PC-3 (cell line): ENCODE results near the gene CGNL1. TPM values are rescaled to one million over a fixed set of nuclear protein-coding genes. Genes with fewer than 3 reads are reported as not detected.

ENCODE experiments used
- ATAC-seq: fragments of 200-7000 bp; cut with Tn5 transposase; 2 replicates; pipeline ENCODE4 v1.9.1; 2020; ENCODE audit warnings: mild to moderate bottlenecking, moderate library complexity
- BruUV-seq: library from RNA; stranded (reverse); fragments of 400-500 nt; replicated peaks from 2 replicates; lab custom pipeline; 2021; lab: Mats Ljungman, UMichigan
- CTCF ChIA-PET: fragments of 300-600 bp; sonication (Branson Sonifier 250); formaldehyde crosslinking; loops from one replicate; lab custom pipeline; 2022; ENCODE audit warnings: antibody characterized with exemption; lab: Charles Lee
- POLR2A ChIA-PET: fragments of 300-600 bp; sonication (Branson Sonifier 250); formaldehyde crosslinking; loops from one replicate; lab custom pipeline; 2022; ENCODE audit warnings: antibody characterized with exemption; ENCODE audit not compliant: unreplicated experiment; lab: Charles Lee
- DNase-seq: peaks from one replicate; pipeline ENCODE4 v3.0.0-alpha.2; 2015
- H2AFZ ChIP-seq: fragments of 300-600 bp; sonication (generic); 2 replicates; pipeline ENCODE4 v1.6.0; 2016; ENCODE audit warnings: antibody characterized with exemption, low read length
- H3F3A ChIP-seq: fragments of 300-600 bp; sonication (generic); one replicate; pipeline ENCODE4 v1.6.0; 2017; ENCODE audit warnings: antibody characterized with exemption, low read length, control low read depth, mild to moderate bottlenecking; ENCODE audit not compliant: unreplicated experiment
- H3K27ac ChIP-seq: fragments of 300-600 bp; sonication (generic); 2 replicates; pipeline ENCODE4 v1.5.1; 2016; ENCODE audit warnings: mild to moderate bottlenecking, low read length
- H3K27me3 ChIP-seq: fragments of 300-600 bp; sonication (generic); 2 replicates; pipeline ENCODE4 v1.6.1; 2016; ENCODE audit warnings: low read length, mixed read lengths
- H3K36me3 ChIP-seq: fragments of 300-600 bp; sonication (generic); 2 replicates; pipeline ENCODE4 v1.6.1; 2016; ENCODE audit warnings: low read depth, mixed run types, low read length, mixed read lengths
- H3K4me1 ChIP-seq: fragments of 300-600 bp; sonication (generic); 2 replicates; pipeline ENCODE4 v1.5.1; 2016; ENCODE audit warnings: low read length; ENCODE audit not compliant: insufficient read depth
- H3K4me2 ChIP-seq: fragments of 300-600 bp; sonication (generic); 2 replicates; pipeline ENCODE4 v1.6.0; 2016; ENCODE audit warnings: low read length
- H3K4me3 ChIP-seq: fragments of 300-600 bp; sonication (generic); 2 replicates; pipeline ENCODE4 v1.5.1; 2016; ENCODE audit warnings: mild to moderate bottlenecking, low read length, mixed read lengths
- H3K79me2 ChIP-seq: fragments of 300-600 bp; sonication (generic); 2 replicates; pipeline ENCODE4 v1.6.1; 2017; ENCODE audit warnings: low read length, mixed read lengths
- H3K9ac ChIP-seq: fragments of 300-600 bp; sonication (generic); 2 replicates; pipeline ENCODE4 v1.6.0; 2016; ENCODE audit warnings: mild to moderate bottlenecking, low read length
- H3K9me2 ChIP-seq: fragments of 300-600 bp; sonication (generic); replicated peaks from 2 replicates; pipeline ENCODE4 v1.6.1; 2016; ENCODE audit warnings: mixed run types, low read length, mixed read lengths
- H3K9me3 ChIP-seq: fragments of 300-600 bp; sonication (generic); 2 replicates; pipeline ENCODE4 v1.6.1; 2016; ENCODE audit warnings: low read length, mixed read lengths
- H4K20me1 ChIP-seq: fragments of 300-600 bp; sonication (generic); 2 replicates; pipeline ENCODE4 v1.6.1; 2016; ENCODE audit warnings: low read length, mixed read lengths
- EZH2 ChIP-seq: fragments of 300-600 bp; sonication (generic); IDR thresholded peaks from one replicate; pipeline ENCODE4 v1.6.1; 2017; ENCODE audit warnings: antibody characterized with exemption, mild to moderate bottlenecking, low read length; ENCODE audit not compliant: unreplicated experiment
- EZH2phosphoT487 ChIP-seq: fragments of 300-600 bp; sonication (generic); IDR thresholded peaks from 2 replicates; pipeline ENCODE4 v1.6.1; 2018; ENCODE audit warnings: mild to moderate bottlenecking, antibody characterized with exemption, low read length, borderline replicate concordance
- intact Hi-C: fragments of 100-400 bp; cut with micrococcal nuclease; formaldehyde crosslinking; loops from 2 replicates; pipeline ENCODE4 v1.9.0; 2023
- total RNA-seq: library from RNA; depleted of rRNA; stranded (reverse); fragments of >200 nt; gene quantifications from 2 replicates; pipeline ENCODE4 v1.2.3, GENCODE V29; 2014
- TF ChIP-seq, protein P1 (sequence below): fragments of 300-600 bp; sonication (generic); conservative IDR thresholded peaks from 2 replicates; pipeline ENCODE4 v1.5.1; 2017; ENCODE audit warnings: antibody characterized with exemption, low read depth, mild to moderate bottlenecking, low read length

CGNL1 gene
- total RNA-seq, 1 experiment from 2014 or later, result 0.66 TPM

DNA sequence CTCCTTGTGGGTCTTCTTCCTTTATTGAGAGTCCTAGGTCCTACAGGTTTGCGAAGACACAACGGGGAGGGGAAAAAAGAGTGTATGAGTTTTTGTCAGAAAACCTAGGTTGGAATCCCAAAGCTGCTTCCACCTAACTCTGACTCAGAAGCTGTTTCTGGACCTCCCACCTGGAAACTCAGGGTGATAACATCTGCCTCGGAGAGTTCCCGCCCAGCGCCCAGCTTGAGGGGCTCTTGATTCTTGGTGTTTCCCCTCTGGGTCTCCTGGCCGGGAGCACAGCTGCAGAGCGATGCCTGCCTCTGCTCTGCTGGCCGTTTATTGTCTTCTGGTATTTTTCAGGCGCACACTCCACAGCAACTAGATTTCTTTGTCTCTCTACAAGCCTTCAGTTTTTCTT, 162.5 kb downstream of the CGNL1 start:
- H3K27me3 ChIP-seq, result no peaks in the 10 kb centered on the region
- TF ChIP-seq, protein P1, sequence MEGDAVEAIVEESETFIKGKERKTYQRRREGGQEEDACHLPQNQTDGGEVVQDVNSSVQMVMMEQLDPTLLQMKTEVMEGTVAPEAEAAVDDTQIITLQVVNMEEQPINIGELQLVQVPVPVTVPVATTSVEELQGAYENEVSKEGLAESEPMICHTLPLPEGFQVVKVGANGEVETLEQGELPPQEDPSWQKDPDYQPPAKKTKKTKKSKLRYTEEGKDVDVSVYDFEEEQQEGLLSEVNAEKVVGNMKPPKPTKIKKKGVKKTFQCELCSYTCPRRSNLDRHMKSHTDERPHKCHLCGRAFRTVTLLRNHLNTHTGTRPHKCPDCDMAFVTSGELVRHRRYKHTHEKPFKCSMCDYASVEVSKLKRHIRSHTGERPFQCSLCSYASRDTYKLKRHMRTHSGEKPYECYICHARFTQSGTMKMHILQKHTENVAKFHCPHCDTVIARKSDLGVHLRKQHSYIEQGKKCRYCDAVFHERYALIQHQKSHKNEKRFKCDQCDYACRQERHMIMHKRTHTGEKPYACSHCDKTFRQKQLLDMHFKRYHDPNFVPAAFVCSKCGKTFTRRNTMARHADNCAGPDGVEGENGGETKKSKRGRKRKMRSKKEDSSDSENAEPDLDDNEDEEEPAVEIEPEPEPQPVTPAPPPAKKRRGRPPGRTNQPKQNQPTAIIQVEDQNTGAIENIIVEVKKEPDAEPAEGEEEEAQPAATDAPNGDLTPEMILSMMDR, result no peak
- no peaks in the 10 kb centered on the region for H3K4me1 ChIP-seq
- H3F3A ChIP-seq, result no peaks in the 10 kb centered on the region
- no peak overlapping the region for H3K4me2 ChIP-seq
- BruUV-seq, result no TSS peak
- H3K9me2 ChIP-seq, result no peaks in the 10 kb centered on the region
- H3K36me3 ChIP-seq, result no peaks in the 10 kb centered on the region
- intact Hi-C loops, result no loop called here
- H3K9ac ChIP-seq, result no peak overlapping the region
- CTCF ChIA-PET, result no interaction called here
- no peaks in the 10 kb centered on the region for H3K9me3 ChIP-seq
- DNase-seq (no peak), ATAC-seq (no peak)
- no peak overlapping the region for H3K4me3 ChIP-seq
- no peak overlapping the region for H2AFZ ChIP-seq
- H3K79me2 ChIP-seq, result no peaks in the 10 kb centered on the region
- POLR2A ChIA-PET, result no interaction called here
- no peak overlapping the region for H3K27ac ChIP-seq
- H4K20me1 ChIP-seq, result no peaks in the 10 kb centered on the region

DNA sequence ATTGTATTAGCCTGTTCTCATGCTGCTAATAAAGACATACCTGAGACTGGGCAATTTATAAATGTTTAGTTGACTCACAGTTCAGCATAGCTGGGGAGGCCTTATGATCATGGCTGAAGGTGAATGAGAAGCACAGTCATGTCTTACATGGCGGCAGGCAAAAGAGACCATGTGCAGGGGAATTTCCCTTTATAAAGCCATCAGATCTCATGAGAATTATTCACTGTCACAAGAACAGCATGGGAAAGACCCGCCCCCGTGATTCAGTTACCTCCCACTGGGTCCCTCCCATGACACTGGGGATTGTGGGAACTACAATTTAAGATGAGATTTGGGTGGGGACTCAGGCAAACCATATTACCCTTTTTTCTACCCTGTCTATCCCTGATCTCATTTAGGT, 163.9 kb downstream of the CGNL1 start:
- Histone ChIP-seq H3K27me3 (no peaks in the 10 kb centered on the region), H3K36me3 (no peaks in the 10 kb centered on the region), H3K9me3 (no peaks in the 10 kb centered on the region), H3K9me2 (no peaks in the 10 kb centered on the region), H4K20me1 (no peaks in the 10 kb centered on the region), H3K27ac (no peak overlapping the region), H3K9ac (no peak overlapping the region), H3K79me2 (no peaks in the 10 kb centered on the region), H3K4me1 (no peaks in the 10 kb centered on the region), H3F3A (no peaks in the 10 kb centered on the region), H2AFZ (no peak overlapping the region), H3K4me3 (no peak overlapping the region), H3K4me2 (no peak overlapping the region)
- TF ChIP-seq EZH2, result no peak
- no peak for TF ChIP-seq EZH2phosphoT487
- TF ChIP-seq, protein P1, result no peak
- no TSS peak for BruUV-seq
- no peak for DNase-seq
- no peak for ATAC-seq
- ChIA-PET POLR2A (no interaction called here), CTCF (no interaction called here)
- intact Hi-C loops, result no loop called here

DNA sequence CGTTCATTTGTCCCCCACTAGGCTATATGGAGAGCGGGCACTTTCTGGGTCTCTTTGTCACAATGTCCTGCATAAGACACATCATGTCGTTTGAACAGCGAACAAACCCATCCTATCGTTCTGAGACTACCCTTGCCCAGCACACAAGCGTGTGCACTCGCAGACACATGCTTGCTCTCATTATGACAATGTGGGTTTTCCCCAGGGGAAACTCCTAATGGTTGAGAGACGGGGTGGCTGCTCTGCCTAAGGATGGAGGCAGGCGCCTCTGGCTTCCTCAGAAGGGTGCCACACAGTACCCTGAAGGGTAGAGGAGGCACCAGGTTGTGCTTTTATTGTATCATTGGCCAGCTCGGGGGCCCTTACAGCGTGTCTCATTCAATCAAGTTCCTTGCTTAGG, 164.4 kb downstream of the CGNL1 start:
- no TSS peak for BruUV-seq
- CTCF ChIA-PET, result no interaction called here
- ATAC-seq (no peak), DNase-seq (no peak)
- Histone ChIP-seq H3K27ac (no peak overlapping the region), H2AFZ (no peak overlapping the region), H4K20me1 (no peaks in the 10 kb centered on the region), H3K9me2 (no peaks in the 10 kb centered on the region), H3K36me3 (no peaks in the 10 kb centered on the region), H3K9me3 (no peaks in the 10 kb centered on the region), H3K27me3 (no peaks in the 10 kb centered on the region), H3K9ac (no peak overlapping the region), H3K4me3 (no peak overlapping the region), H3K79me2 (no peaks in the 10 kb centered on the region), H3F3A (no peaks in the 10 kb centered on the region), H3K4me1 (no peaks in the 10 kb centered on the region), H3K4me2 (no peak overlapping the region)
- TF ChIP-seq EZH2phosphoT487 (no peak), EZH2 (no peak)
- TF ChIP-seq, protein P1, result no peak
- intact Hi-C loops, result no loop called here
- POLR2A ChIA-PET, result no interaction called here
